Measurements from ENCODE around the gene GPC6. TPM values are rescaled to one million over a fixed set of nuclear protein-coding genes. Genes with fewer than 3 reads are reported as not detected.

Gene GPC6
- total and polyA plus RNA-seq, 12 donors = 0.15 to 5.4 (median 2.5) TPM

DNA sequence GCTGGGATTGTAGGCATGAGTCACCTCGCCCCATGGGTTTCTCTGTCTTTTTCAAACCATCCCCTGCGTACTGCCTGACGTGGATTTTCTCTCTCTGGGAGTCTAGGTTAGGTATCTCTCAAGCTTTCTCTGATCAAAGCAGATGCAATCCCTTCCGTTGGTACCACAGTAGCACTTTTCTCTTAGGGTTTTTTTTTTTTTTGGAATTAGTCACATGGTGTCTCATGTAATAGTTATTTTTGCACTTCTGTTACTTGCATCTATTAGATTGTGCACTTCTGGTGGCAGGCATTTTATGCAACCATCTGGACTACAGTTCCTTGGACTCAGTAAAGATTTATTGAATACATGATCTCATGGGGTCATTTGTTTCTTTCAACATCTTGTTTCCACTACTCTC, 72.1 kb downstream of the GPC6 start:
- H3K4me3 ChIP-seq = no peak overlapping the region
- TF ChIP-seq, protein P1, sequence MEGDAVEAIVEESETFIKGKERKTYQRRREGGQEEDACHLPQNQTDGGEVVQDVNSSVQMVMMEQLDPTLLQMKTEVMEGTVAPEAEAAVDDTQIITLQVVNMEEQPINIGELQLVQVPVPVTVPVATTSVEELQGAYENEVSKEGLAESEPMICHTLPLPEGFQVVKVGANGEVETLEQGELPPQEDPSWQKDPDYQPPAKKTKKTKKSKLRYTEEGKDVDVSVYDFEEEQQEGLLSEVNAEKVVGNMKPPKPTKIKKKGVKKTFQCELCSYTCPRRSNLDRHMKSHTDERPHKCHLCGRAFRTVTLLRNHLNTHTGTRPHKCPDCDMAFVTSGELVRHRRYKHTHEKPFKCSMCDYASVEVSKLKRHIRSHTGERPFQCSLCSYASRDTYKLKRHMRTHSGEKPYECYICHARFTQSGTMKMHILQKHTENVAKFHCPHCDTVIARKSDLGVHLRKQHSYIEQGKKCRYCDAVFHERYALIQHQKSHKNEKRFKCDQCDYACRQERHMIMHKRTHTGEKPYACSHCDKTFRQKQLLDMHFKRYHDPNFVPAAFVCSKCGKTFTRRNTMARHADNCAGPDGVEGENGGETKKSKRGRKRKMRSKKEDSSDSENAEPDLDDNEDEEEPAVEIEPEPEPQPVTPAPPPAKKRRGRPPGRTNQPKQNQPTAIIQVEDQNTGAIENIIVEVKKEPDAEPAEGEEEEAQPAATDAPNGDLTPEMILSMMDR (IDR thresholded peaks at IDR 0.05) = no peak
- H3K36me3 ChIP-seq = no peaks in the 10 kb centered on the region
- no peaks in the 10 kb centered on the region for H3K4me1 ChIP-seq
- intact Hi-C loops (cut with DNase I) = no loop called here
- H3K27me3 ChIP-seq = no peaks in the 10 kb centered on the region
- no peaks in the 10 kb centered on the region for H3K9me3 ChIP-seq
- WGBS, 2 donors = 76 to 89% methylated on average over 4 of the region's 4 CpGs
- no peak overlapping the region for H3K27ac ChIP-seq
- ATAC-seq (no peak), DNase-seq (no peak)

DNA sequence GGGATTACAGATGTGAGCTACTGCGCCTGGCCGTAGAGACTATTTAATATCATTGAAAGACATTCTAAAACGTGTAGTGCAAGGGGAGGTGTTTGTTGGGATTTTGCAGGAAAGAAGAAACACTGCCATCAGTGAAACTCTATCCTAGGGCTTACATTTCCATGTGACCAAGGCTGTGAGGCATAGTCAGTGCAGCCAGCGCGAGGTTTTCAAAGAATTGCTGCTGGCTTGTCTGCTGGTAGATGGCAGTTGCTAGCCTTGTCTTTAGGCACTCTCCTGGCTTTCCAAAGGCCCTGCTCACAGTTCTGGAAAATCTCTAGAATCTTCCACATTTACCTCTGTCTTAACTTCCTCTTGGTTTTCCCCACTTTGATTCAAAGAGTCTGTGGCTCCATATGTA, 77.5 kb downstream of the GPC6 start:
- intact Hi-C loops (cut with DNase I) = no loop called here
- Histone ChIP-seq H3K9me3 (no peaks in the 10 kb centered on the region), H3K27me3 (no peaks in the 10 kb centered on the region), H3K27ac (no peak overlapping the region), H3K36me3 (no peaks in the 10 kb centered on the region), H3K4me1 (no peaks in the 10 kb centered on the region), H3K4me3 (no peak overlapping the region)
- DNase-seq = no peak
- WGBS, 2 donors = 80 to 85% methylated on average over 5 of the region's 5 CpGs
- TF ChIP-seq, protein P1 (IDR thresholded peaks at IDR 0.05) = no peak
- no peak for ATAC-seq

DNA sequence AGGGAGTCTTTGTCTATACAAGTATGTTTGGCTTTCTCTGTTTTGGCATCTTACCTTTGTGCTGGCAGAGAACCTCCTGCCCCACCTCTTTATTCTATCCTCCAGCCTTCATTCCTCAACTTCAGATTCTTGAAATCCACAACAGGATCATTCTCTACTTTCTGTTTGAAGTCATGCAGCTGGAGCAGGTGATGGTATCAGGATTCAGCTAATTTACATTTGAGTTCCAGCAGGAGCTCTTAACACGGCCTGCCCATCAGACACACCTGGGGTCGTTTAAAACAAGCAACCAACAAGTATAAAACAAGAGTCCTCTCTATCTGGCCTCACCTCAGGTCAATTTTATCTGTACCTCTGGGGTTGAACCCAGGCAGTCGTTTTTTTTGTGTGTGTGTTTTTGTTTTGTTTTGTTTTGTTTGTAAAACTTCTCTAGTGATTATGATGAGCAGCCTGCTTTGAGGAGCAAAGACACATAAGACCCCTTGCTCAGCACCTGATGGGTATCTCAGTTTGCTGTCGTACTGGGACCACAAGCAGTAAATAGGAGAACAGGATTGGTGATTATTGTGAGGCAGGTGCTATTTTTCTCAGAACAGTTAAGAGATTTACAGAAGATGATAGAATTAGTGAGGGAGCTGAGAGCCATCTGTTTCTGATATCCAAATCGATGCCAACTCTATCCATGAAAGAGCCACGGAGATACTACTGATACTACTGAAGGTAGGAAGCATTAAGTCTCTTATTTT, 78.4 kb downstream of the GPC6 start:
- Histone ChIP-seq H3K4me3 (no peak overlapping the region), H3K9me3 (no peaks in the 10 kb centered on the region), H3K4me1 (no peaks in the 10 kb centered on the region), H3K27me3 (no peaks in the 10 kb centered on the region), H3K27ac (no peak overlapping the region), H3K36me3 (no peaks in the 10 kb centered on the region)
- intact Hi-C loops (cut with DNase I) = no loop called here
- TF ChIP-seq, protein P1 (IDR thresholded peaks at IDR 0.05) = no peak
- DNase-seq = no peak
- ATAC-seq = no peak
- WGBS, 2 donors = 55 to 62% methylated on average over 6 of the region's 6 CpGs

DNA sequence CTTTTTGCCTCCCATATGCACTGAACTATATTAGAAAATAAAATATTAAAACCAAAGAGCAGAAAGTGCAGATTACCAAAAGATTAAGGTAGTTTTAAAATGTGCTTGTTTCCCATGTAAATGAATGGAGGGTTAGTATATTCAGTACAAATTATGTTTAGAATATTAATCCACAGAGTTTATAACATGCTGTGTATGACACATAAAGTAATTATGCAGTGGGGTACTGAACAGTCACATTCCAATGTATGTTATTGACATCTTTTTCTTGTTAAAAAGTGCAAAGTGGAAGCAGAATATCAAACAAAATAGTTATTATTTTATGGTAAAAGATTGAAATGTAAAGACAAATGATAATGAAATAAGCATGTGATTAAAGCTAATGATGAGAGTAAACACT, 79.3 kb downstream of the GPC6 start:
- ATAC-seq = no peak
- no peak overlapping the region for H3K4me3 ChIP-seq
- intact Hi-C loops (cut with DNase I) = no loop called here
- DNase-seq = no peak
- TF ChIP-seq, protein P1 (IDR thresholded peaks at IDR 0.05) = no peak
- no peaks in the 10 kb centered on the region for H3K36me3 ChIP-seq
- H3K4me1 ChIP-seq = no peaks in the 10 kb centered on the region
- no peaks in the 10 kb centered on the region for H3K9me3 ChIP-seq
- H3K27me3 ChIP-seq = no peaks in the 10 kb centered on the region
- no peak overlapping the region for H3K27ac ChIP-seq

All from heart right ventricle (tissue), 16 donors.